Ovary (tissue), 9 donors: ENCODE results near the gene ARHGEF6. TPM values are rescaled to one million over a fixed set of nuclear protein-coding genes. Genes with fewer than 3 reads are reported as not detected.

ENCODE experiments used
- DNase-seq, 5 donors: peaks; one replicate each; pipeline ENCODE4 v3.0.0-alpha.2; 2019 to 2020
- H3K27ac ChIP-seq, 2 donors: fragments of 200-600 bp; one replicate each; pipeline versions ENCODE4 v1.5.1 to v1.8.0; 2019 to 2022
- H3K27me3 ChIP-seq: fragments of 200-600 bp; one replicate; pipeline ENCODE4 v1.8.0; 2022
- H3K36me3 ChIP-seq: fragments of 200-600 bp; sonication (generic); one replicate; pipeline ENCODE4 v1.5.1; 2019
- H3K4me1 ChIP-seq: one replicate; pipeline ENCODE4 v1.8.1; 2013; ENCODE audit warnings: mild to moderate bottlenecking, moderate library complexity; ENCODE audit not compliant: insufficient read depth
- H3K4me3 ChIP-seq: fragments of 200-600 bp; sonication (generic); one replicate; pipeline ENCODE4 v1.5.1; 2017
- H3K9me3 ChIP-seq, 2 donors: fragments of 200-600 bp in 1 of 2; sonication (generic) in 1 of 2; one replicate each; pipeline versions ENCODE4 v1.5.1 to v1.8.1; 2013 to 2019; ENCODE audit warnings: mild to moderate bottlenecking in 1 of 2, moderate library complexity in 1 of 2
- CTCF ChIP-seq, 3 donors: fragments of 450-650 bp in 2 of 3; fragments of 200-600 bp in 1 of 3; IDR thresholded peaks; one replicate each; pipeline versions ENCODE4 v1.5.1 to v1.8.0; 2016 to 2022; ENCODE audit warnings: antibody characterized with exemption in 3 of 3, mild to moderate bottlenecking in 1 of 3
- EP300 ChIP-seq: sonication (generic); formaldehyde crosslinking; IDR thresholded peaks from one replicate; pipeline ENCODE4 v1.6.1; 2017; ENCODE audit warnings: antibody characterized with exemption
- POLR2A ChIP-seq: fragments of 450-650 bp; IDR thresholded peaks from one replicate; pipeline ENCODE4 v1.6.1; 2017; ENCODE audit warnings: antibody characterized with exemption, mild to moderate bottlenecking, moderate library complexity
- WGBS, 3 donors: extraction: QIAGEN DNeasy Blood & Tissue Kit in 1 of 3; methylation state at CpG; one replicate each; pipeline versions ENCODE4 v1.1.5 to v1.1.7; 2013 to 2017; 5-methylcytosine and 5-hydroxymethylcytosine counted together
- intact Hi-C, 4 donors: fragments of 100-400 bp; cut with DNase I; formaldehyde crosslinking; loops; one replicate each; pipeline versions ENCODE4 v1.11.0 to v1.15.1; 2022 to 2023
- polyA plus RNA-seq, 2 donors: library from polyadenylated mRNA; stranded (reverse); fragments of 200-250 nt in 1 of 2; fragments of 350-450 nt in 1 of 2; fragmentation: Illumina TruSeq in 1 of 2; extraction: RNeasy Lipid Tissue Mini Kit (QIAGEN cat#74804) in 1 of 2; gene quantifications; one replicate each; pipeline ENCODE4 v1.2.3, GENCODE V29; 2013 to 2014
- total RNA-seq, 7 donors: library from RNA; depleted of rRNA in 2 of 7; stranded (reverse); fragments of >200 nt in 2 of 7; fragmentation: NEBNext Ultra II Directional in 3 of 7; extraction: Animal tissue kit (Norgen Biotek cat#: 25700) in 3 of 7; gene quantifications; one replicate each; pipeline versions ENCODE4 v1.1.0 to v1.2.4, GENCODE V29; 2016 to 2023
- donor health status: DM: no; HTN: no; CAD: no; lungs with moderate emphysema.
- donor health status: DM: no; HTN: no; CAD: no.
- donor health status: Bipolar disorder and iron deficiency.
- donor health status: DM: yes; HTN: yes; CAD: no.
- donor health status: DM: no; HTN: no; CAD: no.
- donor health status: DM: yes; HTN: yes; CAD: no.

The ARHGEF6 gene
- total and polyA plus RNA-seq, 9 donors, result 9.5 to 37.9 (median 20.8) TPM

GRCh38 chrX:136691028-136691809 is 89.5 kb downstream of the ARHGEF6 start:
- WGBS, 3 donors, result 52 to 56% (median 52%) methylated on average over 3 of the region's 3 CpGs
- TF ChIP-seq EP300, result no peak
- TF ChIP-seq POLR2A, result no peak
- no peak for TF ChIP-seq CTCF (IDR thresholded peaks at IDR 0.05)
- intact Hi-C loops, result no loop called here
- Histone ChIP-seq H3K9me3 (no peaks in the 10 kb centered on the region), H3K4me1 (no peaks in the 10 kb centered on the region), H3K27me3 (no peaks in the 10 kb centered on the region), H3K4me3 (no peak overlapping the region), H3K27ac (no peak overlapping the region), H3K36me3 (no peaks in the 10 kb centered on the region)
- DNase-seq, result no peak

- no peak for DNase-seq
- intact Hi-C loops, result no loop called here
- 50 to 53% (median 52%) methylated on average over 6 of the region's 6 CpGs for WGBS, 3 donors
Observed at GRCh38 chrX:136689436-136689835, 91.3 kb downstream of the ARHGEF6 start.

GRCh38 chrX:136687457-136687856 is 93.3 kb downstream of the ARHGEF6 start:
- H3K27me3 ChIP-seq, result no peaks in the 10 kb centered on the region
- no peak for DNase-seq
- H3K4me1 ChIP-seq, result no peaks in the 10 kb centered on the region
- H3K9me3 ChIP-seq, result no peaks in the 10 kb centered on the region
- TF ChIP-seq CTCF (IDR thresholded peaks at IDR 0.05) (no peak), POLR2A (no peak), EP300 (no peak)
- H3K36me3 ChIP-seq, result no peaks in the 10 kb centered on the region
- H3K4me3 ChIP-seq, result no peak overlapping the region
- no peak overlapping the region for H3K27ac ChIP-seq
- intact Hi-C loops, result no loop called here
- WGBS, 3 donors, result 48 to 70% (median 61%) methylated on average over 1 of the region's 1 CpG

More at GRCh38 chrX:136689436-136689835, 91.3 kb downstream of the ARHGEF6 start:
- TF ChIP-seq POLR2A, result no peak
- no peak for TF ChIP-seq EP300
- TF ChIP-seq CTCF (IDR thresholded peaks at IDR 0.05), result no peak
- Histone ChIP-seq H3K27ac (no peak overlapping the region), H3K27me3 (no peaks in the 10 kb centered on the region), H3K4me1 (no peaks in the 10 kb centered on the region), H3K9me3 (no peaks in the 10 kb centered on the region), H3K36me3 (no peaks in the 10 kb centered on the region), H3K4me3 (no peak overlapping the region)

DNA sequence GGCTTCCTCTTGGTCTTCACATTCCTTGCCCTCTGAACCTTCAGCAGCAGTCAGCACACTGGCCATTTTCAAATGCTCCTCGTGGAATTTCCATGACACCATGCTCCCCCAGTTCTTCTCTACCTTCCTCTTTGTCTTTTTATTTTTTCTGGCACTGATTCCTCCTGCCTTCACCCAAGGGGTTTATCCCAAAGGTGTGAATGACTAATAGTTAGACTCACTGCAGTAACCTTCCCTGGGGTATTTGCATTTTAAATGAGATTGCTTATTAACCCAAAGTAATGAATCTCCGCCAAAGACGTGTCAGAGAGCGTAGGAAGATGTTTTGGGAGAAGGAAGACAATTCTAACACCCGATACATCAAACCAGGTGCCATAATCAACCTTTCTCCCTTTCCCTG is 96.6 kb downstream of the ARHGEF6 start:
- WGBS, 3 donors, result 67 to 76% (median 69%) methylated on average over 5 of the region's 5 CpGs
- Histone ChIP-seq H3K4me3 (no peak overlapping the region), H3K9me3 (no peaks in the 10 kb centered on the region), H3K4me1 (no peaks in the 10 kb centered on the region), H3K36me3 (no peaks in the 10 kb centered on the region), H3K27ac (no peak overlapping the region), H3K27me3 (no peaks in the 10 kb centered on the region)
- no peak for DNase-seq
- TF ChIP-seq POLR2A (no peak), CTCF (IDR thresholded peaks at IDR 0.05) (no peak), EP300 (no peak)
- intact Hi-C loops, result no loop called here
